ENCODE measurements around the gene IDI1. TPM values are rescaled to one million over a fixed set of nuclear protein-coding genes. Genes with fewer than 3 reads are reported as not detected.
"Not testable (repeated sequence)": the region's sequence is repeated elsewhere in the genome, so short reads cannot be mapped to it uniquely, and the experiment has no call there.

Gene IDI1
- total RNA-seq, 1 donor from 2014 or later = 45.2 TPM

DNA sequence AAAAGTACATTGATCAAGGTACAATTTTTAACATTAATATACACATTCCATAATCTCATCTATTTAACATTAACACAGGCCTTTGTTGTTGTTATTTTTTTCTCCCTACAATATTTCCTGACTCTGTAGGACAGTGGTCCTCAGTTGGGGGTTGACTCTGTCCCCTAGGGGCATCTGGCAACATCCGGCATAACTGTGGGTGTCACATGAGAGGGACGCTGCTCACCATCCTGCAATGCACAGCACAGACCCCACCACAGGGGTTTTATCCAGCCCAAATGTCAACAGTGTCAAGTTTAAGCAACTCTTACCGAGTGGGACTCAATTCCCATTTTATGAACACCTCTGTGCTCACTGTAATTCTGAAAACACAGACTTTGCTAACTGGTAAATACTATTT lies 8.8 kb downstream of the IDI1 start:
- Mint-ChIP-seq H3K9me3 (no peaks in the 10 kb centered on the region), H3K27me3 (no peaks in the 10 kb centered on the region), H3K4me3 (no peak overlapping the region), H3K27ac (no peak overlapping the region), H3K4me1 (ENCODE audit: unreplicated experiment) (peaks cover 15% of the 10 kb centered on the region), H3K36me3 (peaks cover 3% of the 10 kb centered on the region)
- no peak for DNase-seq (ENCODE audit: extremely low spot score, unreplicated experiment)
- TF ChIP-seq, protein P1, sequence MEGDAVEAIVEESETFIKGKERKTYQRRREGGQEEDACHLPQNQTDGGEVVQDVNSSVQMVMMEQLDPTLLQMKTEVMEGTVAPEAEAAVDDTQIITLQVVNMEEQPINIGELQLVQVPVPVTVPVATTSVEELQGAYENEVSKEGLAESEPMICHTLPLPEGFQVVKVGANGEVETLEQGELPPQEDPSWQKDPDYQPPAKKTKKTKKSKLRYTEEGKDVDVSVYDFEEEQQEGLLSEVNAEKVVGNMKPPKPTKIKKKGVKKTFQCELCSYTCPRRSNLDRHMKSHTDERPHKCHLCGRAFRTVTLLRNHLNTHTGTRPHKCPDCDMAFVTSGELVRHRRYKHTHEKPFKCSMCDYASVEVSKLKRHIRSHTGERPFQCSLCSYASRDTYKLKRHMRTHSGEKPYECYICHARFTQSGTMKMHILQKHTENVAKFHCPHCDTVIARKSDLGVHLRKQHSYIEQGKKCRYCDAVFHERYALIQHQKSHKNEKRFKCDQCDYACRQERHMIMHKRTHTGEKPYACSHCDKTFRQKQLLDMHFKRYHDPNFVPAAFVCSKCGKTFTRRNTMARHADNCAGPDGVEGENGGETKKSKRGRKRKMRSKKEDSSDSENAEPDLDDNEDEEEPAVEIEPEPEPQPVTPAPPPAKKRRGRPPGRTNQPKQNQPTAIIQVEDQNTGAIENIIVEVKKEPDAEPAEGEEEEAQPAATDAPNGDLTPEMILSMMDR (conservative IDR thresholded peaks at IDR 0.05) = no peak

DNA sequence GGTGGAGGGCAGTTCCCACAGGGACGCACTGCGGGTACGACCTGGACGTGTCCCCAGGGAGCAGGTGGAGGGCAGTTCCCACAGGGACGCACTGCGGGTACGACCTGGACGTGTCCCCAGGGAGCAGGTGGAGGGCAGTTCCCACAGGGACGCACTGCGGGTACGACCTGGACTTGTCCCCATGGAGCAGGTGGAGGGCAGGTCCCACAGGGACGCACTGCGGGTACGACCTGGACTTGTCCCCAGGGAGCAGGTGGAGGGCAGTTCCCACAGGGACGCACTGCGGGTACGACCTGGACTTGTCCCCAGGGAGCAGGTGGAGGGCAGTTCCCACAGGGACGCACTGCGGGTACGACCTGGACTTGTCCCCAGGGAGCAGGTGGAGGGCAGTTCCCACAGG lies 10.2 kb downstream of the IDI1 start:
- DNase-seq (ENCODE audit: extremely low spot score, unreplicated experiment); H3K9me3 Mint-ChIP-seq; H3K4me1 Mint-ChIP-seq (ENCODE audit: unreplicated experiment); H3K27me3 Mint-ChIP-seq; H3K27ac Mint-ChIP-seq; H3K36me3 Mint-ChIP-seq; H3K4me3 Mint-ChIP-seq: not testable (repeated sequence)

DNA sequence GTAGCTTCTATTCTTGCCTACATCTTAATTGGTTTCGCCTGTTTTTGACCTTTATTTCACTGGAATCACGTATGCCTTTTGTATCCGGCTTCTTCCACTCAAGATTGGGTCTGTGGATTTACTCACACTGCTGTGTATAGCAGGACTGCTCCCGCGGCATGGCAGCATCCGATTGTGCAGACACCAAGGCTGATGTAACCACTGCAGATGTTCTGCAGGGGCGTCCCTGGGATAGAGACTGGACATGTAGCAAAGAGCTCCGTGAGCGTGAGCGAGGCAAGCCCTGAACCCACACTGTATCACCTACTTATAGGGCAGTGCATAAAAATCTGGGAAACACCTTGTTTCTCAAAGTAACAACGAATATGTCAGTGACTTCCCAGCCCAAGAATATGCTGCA lies 11.8 kb downstream of the IDI1 start:
- no peak for DNase-seq (ENCODE audit: extremely low spot score, unreplicated experiment)
- Mint-ChIP-seq H3K4me1 (ENCODE audit: unreplicated experiment) (peaks cover 5% of the 10 kb centered on the region), H3K27me3 (no peaks in the 10 kb centered on the region), H3K36me3 (peaks cover 4% of the 10 kb centered on the region), H3K27ac (no peak overlapping the region), H3K4me3 (no peak overlapping the region), H3K9me3 (no peaks in the 10 kb centered on the region)
- TF ChIP-seq, protein P1 (conservative IDR thresholded peaks at IDR 0.05) = no peak

DNA sequence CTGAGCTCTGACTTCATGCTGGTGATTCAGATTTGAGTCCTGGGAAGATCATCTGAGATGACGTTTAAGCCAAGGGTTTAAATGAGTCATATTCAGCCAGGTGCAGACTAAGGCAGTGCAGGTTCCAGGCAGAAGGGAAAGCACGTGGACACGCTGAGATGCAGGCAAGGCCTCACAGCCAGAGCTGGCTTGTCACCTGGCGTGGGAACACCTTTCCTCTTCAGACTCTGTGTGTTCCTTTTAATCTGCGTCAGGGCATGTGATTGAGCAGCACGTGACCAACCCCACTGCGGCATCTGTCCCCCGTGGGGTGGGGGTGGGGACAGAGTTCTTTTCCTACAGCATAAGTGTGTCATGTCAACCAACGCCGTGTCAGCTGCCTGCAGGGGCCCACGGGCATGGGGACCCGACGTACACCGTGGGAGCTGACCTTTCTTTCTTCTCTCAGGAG lies 12.6 kb downstream of the IDI1 start:
- peaks cover 4% of the 10 kb centered on the region for H3K36me3 Mint-ChIP-seq
- H3K4me1 Mint-ChIP-seq (ENCODE audit: unreplicated experiment) = peaks cover 5% of the 10 kb centered on the region
- H3K9me3 Mint-ChIP-seq = no peaks in the 10 kb centered on the region
- TF ChIP-seq, protein P1 (conservative IDR thresholded peaks at IDR 0.05) = no peak
- no peaks in the 10 kb centered on the region for H3K27me3 Mint-ChIP-seq
- H3K27ac Mint-ChIP-seq = peak overlapping the region; percentile 56
- no peak for DNase-seq (ENCODE audit: extremely low spot score, unreplicated experiment)
- H3K4me3 Mint-ChIP-seq = no peak overlapping the region

DNA sequence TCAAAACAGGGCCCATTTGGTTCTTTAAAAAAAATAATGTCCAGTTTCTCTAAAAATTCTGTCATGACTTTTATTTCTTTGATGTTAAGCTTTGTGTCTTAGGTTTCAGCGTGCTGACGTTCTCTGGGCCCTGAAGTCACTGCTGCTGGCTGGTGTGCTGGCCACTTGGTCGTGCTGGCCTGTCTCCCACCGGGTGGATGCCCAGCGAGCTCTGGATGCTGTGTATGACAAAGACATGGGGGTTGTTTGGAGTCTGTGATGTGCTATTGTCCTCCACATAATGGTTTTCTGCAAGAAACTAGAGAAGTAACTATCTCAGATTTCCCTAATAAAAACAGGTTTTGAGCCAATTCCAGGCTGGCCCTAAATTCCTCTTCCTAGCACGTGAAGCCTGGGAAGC lies 13.7 kb downstream of the IDI1 start:
- Mint-ChIP-seq H3K4me3 (no peak overlapping the region), H3K27me3 (no peaks in the 10 kb centered on the region), H3K9me3 (no peaks in the 10 kb centered on the region), H3K4me1 (ENCODE audit: unreplicated experiment) (peaks cover 5% of the 10 kb centered on the region), H3K36me3 (peaks cover 4% of the 10 kb centered on the region), H3K27ac (no peak overlapping the region)
- TF ChIP-seq, protein P1 (conservative IDR thresholded peaks at IDR 0.05) = no peak
- no peak for DNase-seq (ENCODE audit: extremely low spot score, unreplicated experiment)

DNA sequence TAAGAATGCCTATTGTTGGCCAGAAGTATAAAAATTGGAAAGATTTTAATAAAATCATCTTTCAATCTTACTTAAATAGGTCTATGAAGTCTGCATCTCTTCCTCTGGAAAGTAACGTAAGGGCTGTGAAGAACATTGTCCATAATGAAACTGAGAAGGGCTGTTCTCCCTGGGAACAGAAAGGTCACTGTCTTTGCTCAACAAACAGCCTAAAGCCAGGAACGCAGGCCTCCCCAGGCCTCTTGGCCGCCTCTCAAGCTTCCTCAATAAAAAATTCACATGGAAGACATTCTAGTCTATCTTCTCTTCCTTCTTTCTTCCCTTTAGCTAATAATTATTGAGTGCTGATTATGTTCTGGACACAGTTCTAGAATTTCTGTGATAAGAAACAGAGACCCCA lies 14.2 kb downstream of the IDI1 start:
- Mint-ChIP-seq H3K36me3 (peaks cover 4% of the 10 kb centered on the region), H3K27ac (no peak overlapping the region), H3K27me3 (no peaks in the 10 kb centered on the region)

More for the DNA sequence above, 14.2 kb downstream of the IDI1 start:
- TF ChIP-seq, protein P1 (conservative IDR thresholded peaks at IDR 0.05) = no peak
- no peak for DNase-seq (ENCODE audit: extremely low spot score, unreplicated experiment)
- H3K4me3 Mint-ChIP-seq = no peak overlapping the region
- H3K9me3 Mint-ChIP-seq = no peaks in the 10 kb centered on the region
- peaks cover 5% of the 10 kb centered on the region for H3K4me1 Mint-ChIP-seq (ENCODE audit: unreplicated experiment)

Measured in type B pancreatic cell (in vitro differentiated cells).